GM18858 (cell line): ENCODE results near the gene DNAJC1.
"Not testable (repeated sequence)": the region's sequence is repeated elsewhere in the genome, so short reads cannot be mapped to it uniquely, and the experiment has no call there.

Experiments used
- ATAC-seq: cut with Tn5 transposase; IDR thresholded peaks from one replicate; pipeline ENCODE4 v1.9.1; 2021; ENCODE audit not compliant: unreplicated experiment

DNAJC1 gene

GRCh38 chr10:21910798-21911197, 92.7 kb downstream of the DNAJC1 start:
- no peak for ATAC-seq

- no peak for ATAC-seq
Measured at GRCh38 chr10:21907436-21907835, 96.1 kb downstream of the DNAJC1 start.

DNA sequence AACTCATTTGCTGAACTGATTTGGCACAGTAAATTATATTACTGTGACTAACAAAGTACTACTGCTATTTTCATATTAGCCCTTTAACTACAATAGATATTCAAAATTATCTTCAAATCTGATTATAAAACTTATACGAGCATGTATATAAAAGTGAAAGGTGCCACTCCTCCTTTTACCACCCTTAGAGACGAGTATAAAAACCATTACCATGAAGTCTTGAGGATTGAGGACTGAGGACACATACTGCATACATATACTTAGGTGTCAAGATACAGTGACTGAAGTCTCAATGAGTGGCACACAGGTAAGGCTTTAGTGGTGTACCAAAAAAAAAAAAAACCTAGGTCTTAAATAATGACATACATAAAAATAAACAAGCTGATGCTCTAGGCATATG, 98.6 kb downstream of the DNAJC1 start:
- no peak for ATAC-seq

- ATAC-seq, result no peak
Measured at GRCh38 chr10:21899736-21900135, 103.8 kb downstream of the DNAJC1 start.

DNA sequence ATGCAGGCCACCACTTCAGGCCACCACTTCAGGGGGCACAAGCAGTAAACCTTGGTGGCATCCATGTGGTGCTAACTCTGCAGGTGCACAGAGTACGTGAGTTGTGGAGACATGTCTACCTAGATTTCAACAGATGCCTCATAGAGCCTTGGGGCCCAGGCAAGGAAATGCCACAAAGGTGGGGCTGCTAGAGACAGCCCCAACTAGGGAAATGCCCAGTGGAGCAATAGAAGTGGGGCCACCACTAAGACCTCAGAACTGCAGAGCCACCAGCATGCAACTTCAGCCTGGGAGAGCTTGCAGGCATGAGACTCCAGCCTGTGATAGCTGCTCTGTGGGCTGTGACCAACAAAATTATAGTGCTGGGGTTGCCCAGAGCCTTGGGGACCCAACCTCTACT, 107.6 kb downstream of the DNAJC1 start:
- no peak for ATAC-seq

DNA sequence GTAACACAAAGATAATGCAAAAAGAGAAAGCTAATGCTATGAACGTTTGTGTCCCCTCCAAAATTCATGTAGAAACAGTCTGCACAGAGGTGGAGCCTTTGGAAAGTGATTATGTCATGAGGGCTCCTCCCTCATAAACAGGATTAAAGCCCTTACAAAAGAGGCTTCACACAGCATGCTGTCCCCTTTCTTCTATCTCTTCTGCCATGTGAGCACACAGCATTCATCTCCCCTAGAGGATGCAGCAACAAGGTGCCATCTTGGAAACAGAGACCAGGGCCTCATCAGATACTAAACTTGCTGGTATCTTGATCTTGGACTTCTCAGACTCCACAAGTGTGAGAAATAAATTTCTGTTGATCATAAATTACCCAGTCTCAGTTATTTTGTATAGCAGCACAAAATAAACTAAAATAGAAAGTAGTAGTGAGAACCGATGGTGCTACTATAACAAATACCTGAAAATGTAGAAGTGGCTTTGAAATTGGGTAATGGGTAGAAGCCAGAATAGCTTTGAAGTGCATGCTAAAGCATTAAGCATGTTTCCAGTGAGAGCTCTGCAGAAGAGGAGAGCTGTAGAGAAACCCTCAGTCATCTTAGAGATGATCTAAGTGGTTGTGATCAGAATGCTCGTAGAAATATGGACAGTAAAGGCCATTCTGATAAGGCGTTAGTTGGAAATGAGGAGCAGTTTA, 108.7 kb downstream of the DNAJC1 start:
- peak; percentile 52 for ATAC-seq

- no peak for ATAC-seq
Measured at GRCh38 chr10:21891439-21891838, 112.1 kb downstream of the DNAJC1 start.

- no peak for ATAC-seq
Measured at GRCh38 chr10:21889477-21890275, 113.9 kb downstream of the DNAJC1 start.

- ATAC-seq, result peak; percentile 92
Measured at GRCh38 chr10:21888959-21889358, 114.6 kb downstream of the DNAJC1 start.

GRCh38 chr10:21885940-21886339, 117.6 kb downstream of the DNAJC1 start:
- no peak for ATAC-seq

DNA sequence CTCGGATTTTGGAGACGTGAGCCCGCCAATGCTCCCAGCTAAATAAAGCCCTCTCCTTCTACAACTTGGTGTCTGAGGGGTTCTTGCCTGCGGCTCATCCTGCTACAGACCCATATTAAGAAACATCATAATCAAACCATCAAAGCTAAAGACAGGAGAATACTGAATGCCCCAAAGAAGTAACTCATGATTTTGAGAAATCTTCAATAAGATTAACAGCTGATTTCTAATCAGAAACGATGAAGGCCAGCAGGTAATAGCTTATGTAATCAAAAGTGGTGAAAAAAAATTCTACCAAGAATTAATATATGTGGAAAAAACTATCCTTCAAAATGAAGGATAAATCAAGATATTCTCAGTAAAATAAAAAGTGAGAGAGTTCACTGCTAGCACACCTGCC, 130.3 kb downstream of the DNAJC1 start:
- ATAC-seq, result no peak

DNA sequence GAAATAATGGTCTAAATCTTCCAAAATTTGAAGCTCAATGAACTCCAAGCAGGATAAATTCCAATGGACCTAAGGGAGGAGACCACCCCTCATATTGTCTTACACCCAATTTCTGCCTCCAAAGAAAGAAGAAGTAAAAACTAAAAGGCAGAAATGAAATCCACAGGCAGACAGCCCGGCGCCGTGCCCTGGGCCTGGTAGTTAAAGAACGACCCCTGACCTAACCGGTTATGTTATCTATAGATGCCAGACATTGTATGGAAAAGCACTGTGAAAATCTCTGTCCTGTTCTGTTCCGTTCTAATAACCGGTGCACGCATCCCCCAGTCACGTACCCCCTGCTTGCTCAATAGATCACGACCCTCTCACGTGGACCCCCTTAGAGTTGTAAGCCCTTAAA, 130.8 kb downstream of the DNAJC1 start:
- ATAC-seq, result not testable (repeated sequence)

- ATAC-seq, result no peak
Measured at GRCh38 chr10:21870849-21871248, 132.7 kb downstream of the DNAJC1 start.

- ATAC-seq, result not testable (repeated sequence)
Measured at GRCh38 chr10:21869087-21869486, 134.4 kb downstream of the DNAJC1 start.

DNA sequence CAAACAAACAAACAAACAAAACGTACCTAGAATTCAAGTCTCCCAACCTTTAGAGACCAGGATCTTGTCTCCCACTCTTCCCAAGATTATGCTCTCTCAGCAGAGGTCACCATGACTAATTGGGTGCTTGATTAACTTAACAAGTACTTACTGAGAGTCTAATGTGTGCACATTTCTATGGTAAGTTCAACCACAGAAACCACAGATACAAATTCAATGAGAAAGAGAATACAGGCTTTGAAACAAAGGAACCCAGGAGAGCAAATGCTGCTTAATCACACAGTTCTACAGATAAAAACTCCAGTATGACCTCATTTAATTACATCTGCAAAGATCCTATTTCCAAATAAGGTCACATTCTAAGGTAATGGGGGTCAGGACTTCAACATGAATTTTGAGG, 142.8 kb downstream of the DNAJC1 start:
- no peak for ATAC-seq

DNA sequence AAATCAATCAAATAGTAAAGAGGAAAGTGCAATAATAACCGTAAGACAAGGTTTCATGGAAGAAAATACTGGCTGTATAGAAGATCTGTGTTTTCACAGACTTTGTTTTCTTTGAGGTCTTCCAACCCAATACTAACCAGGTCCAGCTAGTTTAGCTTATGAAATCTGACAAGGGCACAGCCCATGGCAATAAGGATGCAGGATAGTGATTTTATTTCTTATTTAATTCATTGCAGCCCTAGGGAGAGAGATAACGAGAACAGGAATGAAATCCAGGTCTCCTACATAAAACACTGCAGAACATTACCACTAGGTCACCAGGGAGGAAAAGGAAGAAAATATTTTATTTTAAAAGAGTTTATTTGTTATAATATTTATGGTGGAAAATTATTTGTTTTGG, 145.1 kb downstream of the DNAJC1 start:
- ATAC-seq, result no peak

DNA sequence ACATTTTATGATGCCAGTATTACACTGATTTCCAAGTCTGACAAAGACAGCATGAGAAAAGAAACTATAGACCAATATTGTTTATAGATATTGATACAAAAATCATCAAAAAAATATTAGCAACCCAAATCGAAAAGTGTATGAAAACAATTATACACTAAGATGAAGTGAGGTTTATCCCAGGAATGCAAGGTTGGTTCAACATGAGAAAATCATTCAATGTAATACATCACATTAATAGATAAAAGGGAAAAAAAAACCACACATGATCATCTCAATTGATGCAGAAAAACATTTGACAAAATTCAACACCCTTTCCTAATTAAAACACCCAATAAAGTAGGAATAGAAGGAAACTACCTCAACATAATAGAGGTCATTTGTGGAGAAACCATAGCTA, 153.9 kb downstream of the DNAJC1 start:
- ATAC-seq, result no peak

GRCh38 chr10:21843645-21844044, 159.9 kb downstream of the DNAJC1 start:
- no peak for ATAC-seq

GRCh38 chr10:21841273-21841672, 162.3 kb downstream of the DNAJC1 start:
- not testable (repeated sequence) for ATAC-seq

GRCh38 chr10:21837487-21837886, 166.0 kb downstream of the DNAJC1 start:
- ATAC-seq, result not testable (repeated sequence)

GRCh38 chr10:21834574-21834973, 169.0 kb downstream of the DNAJC1 start:
- ATAC-seq, result not testable (repeated sequence)

GRCh38 chr10:21832821-21833130, 170.8 kb downstream of the DNAJC1 start:
- ATAC-seq, result no peak
